AG09309 (cell line): ENCODE measurements around the gene TENT5C.
A peak's percentile ranks its signal among the peaks of the same experiment; 100 is the strongest.

Source experiments
- DNase-seq: peaks from one replicate; pipeline ENCODE4 v3.0.0-alpha.2; 2010; ENCODE audit warnings: low read depth
- H3K4me3 ChIP-seq: 2 replicates; pipeline ENCODE4 v1.5.1; 2011; ENCODE audit warnings: mild to moderate bottlenecking, low read depth, low read length, moderate library complexity; ENCODE audit not compliant: control insufficient read depth
- CTCF ChIP-seq: IDR thresholded peaks from 2 replicates; pipeline ENCODE4 v1.5.1; 2011; ENCODE audit warnings: mild to moderate bottlenecking, low read depth, low read length, inconsistent platforms; ENCODE audit not compliant: insufficient read depth, control insufficient read depth; ENCODE audit errors: missing control alignments

The TENT5C gene

GRCh38 chr1:117583247-117583646 lies 22.6 kb upstream of the TENT5C start:
- DNase-seq, result no peak
- no peak for TF ChIP-seq CTCF
- H3K4me3 ChIP-seq, result no peak overlapping the region

- no peak for DNase-seq
- H3K4me3 ChIP-seq, result no peak overlapping the region
- TF ChIP-seq CTCF, result no peak
Measured at GRCh38 chr1:117584181-117584580, 21.7 kb upstream of the TENT5C start.

- H3K4me3 ChIP-seq, result no peak overlapping the region
- TF ChIP-seq CTCF, result no peak
- DNase-seq, result no peak
Measured at GRCh38 chr1:117585086-117585485, 20.8 kb upstream of the TENT5C start.

GRCh38 chr1:117586337-117586736 lies 19.5 kb upstream of the TENT5C start:
- H3K4me3 ChIP-seq, result no peak overlapping the region
- DNase-seq, result no peak
- no peak for TF ChIP-seq CTCF

- TF ChIP-seq CTCF, result peak; percentile 17
- DNase-seq, result no peak
- no peak overlapping the region for H3K4me3 ChIP-seq
Measured at GRCh38 chr1:117586747-117587498, 18.9 kb upstream of the TENT5C start.

- DNase-seq, result no peak
- no peak overlapping the region for H3K4me3 ChIP-seq
- no peak for TF ChIP-seq CTCF
Measured at GRCh38 chr1:117587499-117588356, 18.1 kb upstream of the TENT5C start.
